Activated CD4-positive, alpha-beta memory T cell treated with anti-CD3 and anti-CD28 coated beads, Interleukin-2, amount 10 ng/mL, durations not matched to agents 7 days and 5 days (primary cell): ENCODE results near the gene LILRA6. TPM values are rescaled to one million over a fixed set of nuclear protein-coding genes. Genes with fewer than 3 reads are reported as not detected.
"Not testable (repeated sequence)": the region's sequence is repeated elsewhere in the genome, so short reads cannot be mapped to it uniquely, and the experiment has no call there.

ENCODE experiments used
- CTCF ChIA-PET: fragments of 350-600 bp; sonication (Branson Sonifier 250); formaldehyde crosslinking; loops from one replicate; lab custom pipeline; 2021; ENCODE audit warnings: antibody characterized with exemption, inconsistent platforms; lab: Charles Lee
- POLR2A ChIA-PET: fragments of 350-600 bp; sonication (Branson Sonifier 250); formaldehyde crosslinking; loops from one replicate; lab custom pipeline; 2021; ENCODE audit warnings: antibody characterized with exemption; lab: Charles Lee
- DNase-seq: peaks from one replicate; pipeline ENCODE4 v3.0.0-alpha.2; 2020
- H3K27ac Mint-ChIP-seq: one replicate; pipeline ENCODE4 v1.8.0; 2021; ENCODE audit warnings: mild to moderate bottlenecking, mixed read lengths
- H3K27me3 Mint-ChIP-seq: one replicate; pipeline ENCODE4 v1.8.0; 2021; ENCODE audit warnings: mixed read lengths
- H3K36me3 Mint-ChIP-seq: one replicate; pipeline ENCODE4 v1.8.0; 2021; ENCODE audit warnings: low read depth, mixed read lengths
- H3K4me1 Mint-ChIP-seq: one replicate; pipeline ENCODE4 v1.8.0; 2021; ENCODE audit warnings: mixed read lengths
- H3K4me3 Mint-ChIP-seq: one replicate; pipeline ENCODE4 v1.8.0; 2021; ENCODE audit warnings: mild to moderate bottlenecking, mixed read lengths
- H3K9me3 Mint-ChIP-seq: one replicate; pipeline ENCODE4 v1.8.0; 2021; ENCODE audit warnings: mixed read lengths
- total RNA-seq, 2 experiments: library from RNA; stranded (reverse); gene quantifications; one replicate each; pipeline ENCODE4 v1.2.3, GENCODE V29; 2021

LILRA6 gene
- under 1 TPM; 0.65 to 0.68 TPM for total RNA-seq

DNA sequence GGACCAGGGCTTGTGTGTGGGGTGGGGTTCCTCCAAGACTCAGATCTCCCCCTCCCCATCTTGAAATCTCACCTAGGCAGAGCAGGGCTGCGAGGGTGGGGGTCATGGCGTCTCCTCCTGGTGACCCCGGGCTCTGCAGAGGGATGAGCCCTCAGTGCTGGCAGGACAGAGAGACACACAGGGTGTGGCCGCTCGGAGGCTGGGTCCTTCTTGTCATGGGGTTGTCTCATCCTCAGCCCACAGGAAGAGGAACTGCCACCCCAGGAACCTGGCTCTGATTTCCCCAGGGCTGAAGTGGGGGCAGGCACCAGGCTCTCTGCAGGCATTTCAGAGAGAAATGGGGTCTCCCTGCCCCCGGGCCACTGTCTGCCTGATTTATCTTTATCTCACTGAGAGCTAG lies at the start of gene LILRA6:
Gene LILRA6 (minus strand): TSS at position 145 of the 400 bp plus-strand sequence.
- H3K4me1 Mint-ChIP-seq, H3K36me3 Mint-ChIP-seq, CTCF ChIA-PET, DNase-seq, H3K9me3 Mint-ChIP-seq, H3K4me3 Mint-ChIP-seq, H3K27me3 Mint-ChIP-seq, H3K27ac Mint-ChIP-seq, POLR2A ChIA-PET: not testable (repeated sequence)

DNA sequence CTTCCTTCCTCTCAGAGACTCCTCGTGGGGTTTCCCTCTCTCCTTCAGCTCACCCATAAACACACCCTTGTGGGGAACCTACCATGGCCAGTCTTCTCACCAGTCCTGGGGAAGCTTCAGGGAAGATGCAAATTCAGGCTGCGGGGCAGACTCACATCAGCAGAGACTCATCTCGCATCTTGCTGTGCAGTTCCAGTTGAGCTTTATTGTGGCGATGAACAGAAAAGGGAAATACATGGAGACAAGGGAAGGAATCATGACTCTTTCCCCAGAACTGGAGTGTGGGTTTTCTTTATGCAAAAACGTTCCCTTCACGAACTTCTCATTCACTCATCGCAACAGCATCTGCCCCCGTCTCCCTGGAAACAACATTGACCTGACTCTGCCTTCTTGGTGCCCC lies 46.6 kb upstream of the LILRA6 start:
- POLR2A ChIA-PET, H3K27ac Mint-ChIP-seq, DNase-seq, H3K36me3 Mint-ChIP-seq, H3K9me3 Mint-ChIP-seq, H3K4me1 Mint-ChIP-seq, H3K4me3 Mint-ChIP-seq: not testable (repeated sequence)
- CTCF ChIA-PET: interaction anchor here (0.7 to 1.4 kb wide), 2 partner anchors 23 to 30 kb away, joined by 3 to 4 read pairs; no protein-coding TSS in a partner anchor
- H3K27me3 Mint-ChIP-seq: peaks cover 37% of the 10 kb centered on the region

DNA sequence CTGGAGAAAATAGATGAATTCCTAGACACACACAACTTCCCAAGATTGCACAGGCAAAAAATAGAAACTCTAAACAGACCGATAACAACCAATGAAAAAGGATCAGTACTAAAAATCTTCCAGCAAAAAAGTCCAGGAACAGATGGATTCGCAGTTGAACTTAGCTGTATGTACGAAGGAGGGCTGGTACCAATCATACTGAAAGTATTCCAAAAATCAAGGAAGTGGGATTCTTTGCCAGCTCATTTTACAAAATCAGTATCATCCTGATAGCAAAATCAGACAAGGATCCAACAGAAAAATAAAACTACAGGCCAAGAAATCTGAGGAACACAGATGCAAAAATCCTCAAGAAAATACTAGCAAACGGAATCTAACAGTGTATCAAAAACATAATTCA lies 44.9 kb upstream of the LILRA6 start:
- CTCF ChIA-PET: no interaction called here
- DNase-seq: no peak
- Mint-ChIP-seq H3K27ac (no peak overlapping the region), H3K9me3 (no peaks in the 10 kb centered on the region), H3K36me3 (no peaks in the 10 kb centered on the region), H3K4me1 (no peaks in the 10 kb centered on the region), H3K4me3 (no peak overlapping the region), H3K27me3 (peaks cover 38% of the 10 kb centered on the region)
- POLR2A ChIA-PET: no interaction called here

DNA sequence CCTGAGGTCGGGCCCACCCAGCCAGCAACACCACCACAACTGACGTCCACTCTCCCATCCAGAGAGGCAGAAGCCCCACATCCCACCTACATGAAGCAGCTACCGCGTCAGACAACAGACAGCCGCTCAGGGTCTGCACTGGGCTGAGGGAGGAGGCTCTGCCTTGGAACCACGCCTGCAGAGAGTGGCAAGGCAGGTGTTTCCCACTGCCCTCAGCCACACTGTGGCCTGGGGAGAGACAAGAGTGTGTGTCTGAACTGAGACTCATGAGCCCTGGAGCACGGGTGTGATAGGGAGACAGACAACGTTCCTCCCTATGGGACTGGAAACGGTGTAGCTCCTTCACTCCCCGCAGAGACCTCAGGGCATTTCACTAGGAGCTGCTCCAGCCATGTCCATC lies 43.7 kb upstream of the LILRA6 start:
- H3K4me1 Mint-ChIP-seq, H3K27ac Mint-ChIP-seq, H3K9me3 Mint-ChIP-seq, H3K36me3 Mint-ChIP-seq, CTCF ChIA-PET, H3K4me3 Mint-ChIP-seq, POLR2A ChIA-PET, DNase-seq: not testable (repeated sequence)
- peaks cover 45% of the 10 kb centered on the region for H3K27me3 Mint-ChIP-seq

DNA sequence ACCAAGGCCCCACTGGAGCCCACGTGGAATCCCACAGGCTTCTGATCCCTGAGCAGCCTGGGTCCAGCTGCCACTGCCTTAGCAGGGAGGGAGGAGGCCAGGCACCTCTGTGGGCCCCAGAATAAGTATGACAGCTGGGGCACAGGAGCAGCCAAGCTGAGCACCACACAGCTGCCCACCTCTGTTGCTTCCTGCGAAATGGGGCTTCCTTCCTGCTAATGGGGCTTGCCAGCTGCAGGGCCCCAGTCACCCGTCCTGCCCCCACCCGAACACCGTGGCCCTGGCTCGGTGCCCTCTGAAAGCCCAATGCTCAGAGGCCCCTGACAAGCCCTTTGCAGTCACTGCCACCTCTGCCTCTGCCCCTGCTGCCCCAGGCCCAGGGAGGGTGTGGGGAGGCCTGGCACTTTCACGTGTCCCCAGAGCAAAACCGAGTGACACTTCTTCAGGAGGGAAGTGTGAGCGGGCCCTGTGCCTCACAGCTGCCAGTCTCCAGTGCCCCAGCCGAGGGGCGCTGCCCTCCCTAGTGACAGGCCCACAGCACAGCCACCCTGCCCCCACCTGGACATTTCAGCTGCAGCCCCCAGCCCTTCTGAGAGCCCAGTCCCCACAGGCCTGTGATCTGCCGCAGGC lies 43.0 kb upstream of the LILRA6 start:
- CTCF ChIA-PET, H3K9me3 Mint-ChIP-seq, H3K36me3 Mint-ChIP-seq, H3K27ac Mint-ChIP-seq, H3K4me3 Mint-ChIP-seq, DNase-seq, H3K4me1 Mint-ChIP-seq, POLR2A ChIA-PET: not testable (repeated sequence)
- peaks cover 49% of the 10 kb centered on the region for H3K27me3 Mint-ChIP-seq

DNA sequence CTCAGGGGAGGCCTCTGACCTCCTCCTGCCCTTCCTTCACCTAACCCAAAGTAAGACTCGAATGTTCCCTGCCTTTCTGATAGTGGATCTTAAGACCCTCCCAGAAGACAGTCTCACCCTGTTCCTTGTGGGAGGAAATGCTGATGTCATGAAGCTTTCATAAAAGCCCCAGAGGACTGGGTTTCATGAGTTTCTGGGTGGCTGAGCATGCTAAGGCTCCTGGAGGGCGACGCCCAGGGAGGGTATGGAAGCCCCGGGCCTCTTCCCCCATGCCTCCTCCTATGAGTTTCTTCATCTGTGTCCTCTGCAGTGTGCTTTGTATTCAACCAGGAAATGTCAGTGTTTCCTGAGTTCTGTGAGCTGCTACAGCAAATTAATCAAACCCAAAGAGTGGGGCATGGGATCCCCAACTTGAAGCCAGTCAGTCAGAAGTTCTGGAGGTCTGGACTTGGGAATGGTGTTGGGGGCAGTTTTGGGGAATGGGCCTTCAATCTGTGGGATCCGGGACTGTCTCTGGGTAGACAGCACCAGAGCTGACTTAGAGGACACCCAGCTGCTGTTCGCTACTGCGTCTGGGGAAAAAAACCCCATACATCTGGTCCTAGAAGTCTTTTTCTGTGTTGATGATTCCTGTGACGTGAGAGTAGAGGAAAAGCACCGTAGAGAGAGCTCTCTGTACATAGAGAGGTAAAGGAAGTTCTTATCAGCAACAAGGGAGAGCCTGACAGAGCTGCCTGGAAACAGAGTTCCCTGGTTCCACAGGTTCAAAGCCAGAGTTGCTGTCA lies 40.3 kb upstream of the LILRA6 start:
- ChIA-PET CTCF (interaction anchor here (1.4 kb wide), 1 partner anchor 21 kb away, joined by 3 read pairs; no protein-coding TSS in a partner anchor), POLR2A (no interaction called here)
- no peaks in the 10 kb centered on the region for H3K36me3 Mint-ChIP-seq
- no peak overlapping the region for H3K4me3 Mint-ChIP-seq
- H3K4me1 Mint-ChIP-seq: no peaks in the 10 kb centered on the region
- H3K9me3 Mint-ChIP-seq: no peaks in the 10 kb centered on the region
- no peak overlapping the region for H3K27ac Mint-ChIP-seq
- DNase-seq: no peak
- H3K27me3 Mint-ChIP-seq: peaks cover 48% of the 10 kb centered on the region

DNA sequence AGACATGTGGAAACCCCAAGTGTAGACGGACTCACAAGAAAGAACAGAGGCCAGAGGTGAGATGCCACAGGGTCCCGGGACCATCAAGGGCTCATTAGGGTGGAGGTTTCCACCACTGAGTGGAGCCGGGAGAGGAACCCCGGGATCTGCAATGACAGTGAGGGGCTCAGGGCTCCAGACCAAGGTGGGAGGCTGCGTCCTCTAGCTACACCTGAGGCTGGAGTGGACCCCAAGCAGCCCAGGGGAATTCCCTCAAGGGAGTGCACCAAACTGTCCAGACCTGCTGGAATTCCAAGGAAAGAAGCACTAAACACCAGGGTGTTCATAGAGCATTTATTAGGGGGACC lies 39.1 kb upstream of the LILRA6 start:
- H3K4me1 Mint-ChIP-seq, H3K9me3 Mint-ChIP-seq, H3K36me3 Mint-ChIP-seq, DNase-seq, POLR2A ChIA-PET, H3K4me3 Mint-ChIP-seq, CTCF ChIA-PET, H3K27ac Mint-ChIP-seq: not testable (repeated sequence)
- H3K27me3 Mint-ChIP-seq: peaks cover 41% of the 10 kb centered on the region

DNA sequence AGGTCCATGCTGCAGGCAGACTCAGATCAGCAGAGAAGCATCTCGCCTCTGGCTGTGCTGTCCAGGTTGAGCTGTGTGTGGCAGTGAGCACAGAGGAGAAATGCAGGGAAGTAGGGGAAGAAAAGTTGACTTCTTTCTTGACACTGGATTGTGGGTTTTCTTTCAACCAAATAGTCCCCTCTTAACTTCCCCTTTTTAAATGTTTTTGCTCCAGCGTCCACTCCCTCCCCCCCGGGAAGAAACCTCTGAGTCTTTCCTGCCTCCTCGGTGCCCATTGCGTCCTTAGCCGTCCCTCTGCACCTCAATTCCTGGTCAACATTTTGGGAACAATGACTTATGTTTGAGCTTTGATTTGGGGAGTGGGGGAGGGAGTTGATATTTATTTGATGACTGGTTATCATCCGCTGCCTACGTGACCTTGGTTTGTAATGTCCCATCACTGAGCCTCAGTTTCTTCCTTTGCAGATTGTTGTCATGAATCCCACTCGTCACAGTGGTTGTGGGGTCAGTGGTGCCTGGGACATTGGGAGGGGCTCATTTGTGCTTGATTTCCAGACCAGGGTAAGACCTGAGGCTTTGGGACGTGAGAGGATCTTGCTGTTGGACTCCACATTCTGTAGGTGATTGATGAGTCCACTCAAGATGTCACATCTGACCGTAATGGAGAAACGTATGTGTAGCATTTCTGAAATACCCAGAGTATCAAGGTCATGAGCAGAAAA lies 38.6 kb upstream of the LILRA6 start, which contains the start of gene LILRB2:
Gene LILRB2 (minus strand): TSS at position 104 of the 722 bp plus-strand sequence. CDS start 614 bp downstream, outside the sequence.
- ChIA-PET CTCF (no interaction called here), POLR2A (no interaction called here)
- no peaks in the 10 kb centered on the region for H3K4me1 Mint-ChIP-seq
- DNase-seq: no peak
- H3K27me3 Mint-ChIP-seq: peaks cover 39% of the 10 kb centered on the region
- H3K27ac Mint-ChIP-seq: no peak within 1 kb of the TSS
- H3K36me3 Mint-ChIP-seq: no peaks in the 10 kb centered on the region
- H3K9me3 Mint-ChIP-seq: no peaks in the 10 kb centered on the region
- no peak within 1 kb of the TSS for H3K4me3 Mint-ChIP-seq

DNA sequence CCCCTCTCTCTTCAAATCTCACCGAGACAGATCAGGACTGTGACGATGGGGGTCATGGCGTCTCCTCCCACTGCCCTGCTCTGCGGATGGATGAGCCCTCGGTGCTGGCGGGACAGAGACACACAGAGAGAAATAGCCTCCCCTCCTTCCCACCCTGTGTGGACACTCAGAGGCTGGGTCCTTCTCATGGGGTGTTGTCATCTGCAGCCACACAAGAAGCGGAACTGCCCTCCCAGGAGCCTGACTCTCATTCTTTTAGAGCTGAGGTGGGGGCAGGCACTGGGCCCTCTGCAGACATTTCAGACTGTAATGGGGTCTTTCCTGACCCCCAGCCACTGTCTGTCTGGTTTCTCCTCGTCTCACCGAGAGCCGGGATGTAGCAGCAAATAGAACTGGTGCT lies 37.9 kb upstream of the LILRA6 start:
- H3K4me1 Mint-ChIP-seq, CTCF ChIA-PET, H3K9me3 Mint-ChIP-seq, H3K4me3 Mint-ChIP-seq, H3K36me3 Mint-ChIP-seq, DNase-seq, H3K27ac Mint-ChIP-seq, POLR2A ChIA-PET: not testable (repeated sequence)
- H3K27me3 Mint-ChIP-seq: peaks cover 39% of the 10 kb centered on the region

DNA sequence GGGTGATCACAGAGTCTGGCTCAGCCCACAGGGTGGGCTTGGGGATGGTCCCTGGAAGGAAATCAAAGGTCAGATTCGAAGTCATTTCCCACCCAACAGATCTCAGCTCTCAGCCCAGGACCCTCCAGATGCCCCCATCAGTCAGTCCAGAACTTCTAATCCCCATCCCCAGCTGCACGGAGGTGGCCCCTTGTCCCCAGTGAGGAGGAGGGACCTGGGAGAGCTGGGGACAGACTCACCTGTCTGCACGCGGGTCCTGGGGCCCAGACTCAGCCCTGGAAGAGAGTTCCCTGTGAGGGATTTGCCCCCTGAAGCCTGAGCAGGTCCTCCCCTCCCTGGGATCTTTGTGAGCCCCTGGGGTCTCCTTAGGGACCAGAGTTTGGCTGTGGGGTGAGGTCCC lies 37.4 kb upstream of the LILRA6 start:
- H3K9me3 Mint-ChIP-seq, H3K27ac Mint-ChIP-seq, DNase-seq, POLR2A ChIA-PET, H3K36me3 Mint-ChIP-seq, CTCF ChIA-PET, H3K4me1 Mint-ChIP-seq, H3K4me3 Mint-ChIP-seq: not testable (repeated sequence)
- H3K27me3 Mint-ChIP-seq: peaks cover 39% of the 10 kb centered on the region

DNA sequence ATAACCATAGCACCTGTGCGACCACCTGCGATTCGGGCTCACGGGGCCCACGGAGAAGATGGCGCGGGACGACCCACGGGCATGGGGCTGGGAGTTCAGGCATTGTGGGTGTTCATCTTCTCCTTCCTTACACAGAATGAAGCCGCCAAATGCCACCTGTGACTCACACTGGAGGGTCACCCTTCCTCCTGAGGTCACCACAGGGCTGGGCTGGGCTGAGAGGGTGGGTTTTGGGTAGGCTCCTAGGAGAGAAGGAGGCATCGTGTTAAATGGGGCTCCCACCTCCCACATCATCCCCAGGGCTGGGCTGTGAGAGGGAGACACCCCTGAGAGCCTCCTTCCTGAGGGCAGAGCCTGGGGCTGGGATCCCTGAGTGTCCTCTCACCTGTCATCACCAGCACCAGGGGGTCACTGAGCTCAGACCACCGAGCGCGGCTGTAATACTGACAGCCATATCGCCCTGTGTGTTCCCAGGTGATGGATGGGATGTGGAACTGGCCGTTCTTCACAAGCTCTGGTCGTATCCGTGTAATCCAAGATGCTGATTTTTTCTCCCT lies 36.9 kb upstream of the LILRA6 start:
- no peak overlapping the region for H3K27ac Mint-ChIP-seq
- H3K4me3 Mint-ChIP-seq: no peak overlapping the region
- no peaks in the 10 kb centered on the region for H3K36me3 Mint-ChIP-seq
- CTCF ChIA-PET: no interaction called here
- DNase-seq: no peak
- POLR2A ChIA-PET: no interaction called here
- no peaks in the 10 kb centered on the region for H3K9me3 Mint-ChIP-seq
- H3K4me1 Mint-ChIP-seq: no peaks in the 10 kb centered on the region
- peaks cover 34% of the 10 kb centered on the region for H3K27me3 Mint-ChIP-seq

DNA sequence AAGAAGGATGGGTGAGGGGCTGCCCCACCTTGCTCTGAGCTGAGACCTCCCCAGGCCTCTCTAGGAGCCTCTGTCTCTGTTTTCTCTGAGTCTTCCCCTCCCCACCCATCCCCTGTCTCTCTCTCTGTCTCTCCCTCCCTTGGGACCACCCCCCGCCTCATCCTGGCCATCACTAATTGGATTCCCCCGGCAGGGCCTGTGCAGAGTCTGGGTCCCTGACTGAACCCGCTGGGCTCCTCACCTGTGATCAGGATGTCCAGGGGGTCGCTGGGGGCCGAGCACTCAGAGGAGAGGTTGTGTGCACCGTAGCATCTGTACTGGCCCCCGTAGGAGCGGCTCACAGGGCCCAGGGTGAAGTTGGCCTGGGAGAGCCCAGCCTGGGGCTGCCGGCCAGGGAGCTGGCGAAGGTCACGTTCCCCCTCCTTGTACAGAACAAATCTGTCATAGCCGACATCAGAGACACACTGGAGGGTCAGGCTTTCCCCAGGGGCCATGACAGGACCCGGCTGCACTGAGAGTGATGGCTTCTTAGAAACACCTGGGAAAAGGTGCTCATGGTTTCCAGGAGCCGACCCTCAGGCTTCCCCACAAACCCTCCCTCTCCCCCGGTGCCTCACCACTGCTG lies 36.1 kb upstream of the LILRA6 start:
- H3K4me1 Mint-ChIP-seq, DNase-seq, H3K9me3 Mint-ChIP-seq, POLR2A ChIA-PET, H3K36me3 Mint-ChIP-seq, H3K4me3 Mint-ChIP-seq, CTCF ChIA-PET, H3K27ac Mint-ChIP-seq: not testable (repeated sequence)
- H3K27me3 Mint-ChIP-seq: peaks cover 36% of the 10 kb centered on the region

DNA sequence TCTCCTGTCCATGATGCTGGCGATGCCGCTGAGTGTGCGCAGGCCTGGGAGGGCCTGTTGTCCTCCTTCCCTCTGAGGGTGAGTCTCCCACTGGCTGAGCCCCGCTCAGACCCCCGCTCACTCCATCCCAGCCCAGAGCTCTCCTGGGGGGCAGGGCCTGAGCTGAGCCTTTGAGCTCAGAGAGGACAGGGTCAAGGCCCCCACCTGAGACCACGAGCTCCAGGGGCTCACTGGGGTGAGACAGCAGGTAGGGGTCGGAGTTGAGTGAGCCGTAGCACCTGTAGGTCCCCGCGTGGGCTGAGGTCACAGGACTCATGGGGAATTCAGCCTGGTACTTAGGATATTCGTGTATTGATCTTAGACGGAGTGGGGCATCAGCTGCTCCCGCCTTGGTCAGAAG lies 35.5 kb upstream of the LILRA6 start:
- CTCF ChIA-PET, H3K4me1 Mint-ChIP-seq: not testable (repeated sequence)

More for the DNA sequence above, 35.5 kb upstream of the LILRA6 start:
- peaks cover 35% of the 10 kb centered on the region for H3K27me3 Mint-ChIP-seq
- H3K9me3 Mint-ChIP-seq, POLR2A ChIA-PET, H3K4me3 Mint-ChIP-seq, DNase-seq, H3K36me3 Mint-ChIP-seq, H3K27ac Mint-ChIP-seq: not testable (repeated sequence)
